Measurements from ENCODE around the gene ALPP. TPM values are rescaled to one million over a fixed set of nuclear protein-coding genes. Genes with fewer than 3 reads are reported as not detected.
"Not testable (repeated sequence)": the region's sequence is repeated elsewhere in the genome, so short reads cannot be mapped to it uniquely, and the experiment has no call there.

Gene ALPP
- total RNA-seq (2014; rRNA removed; shearing (Covaris generic)), result 0.45 TPM in 1 of 2 replicates, not detected in the other

- H3K36me3 ChIP-seq; H3K27me3 ChIP-seq (replicated peaks); H3K4me3 ChIP-seq; H3K27ac ChIP-seq; DNase-seq (ENCODE audit: low read depth in 1 of 2, low spot score in 2 of 2); H3K9me3 ChIP-seq (replicated peaks); H3K4me1 ChIP-seq (replicated peaks): not testable (repeated sequence)
Measured at GRCh38 chr2:232378735-232379151, at the start of gene ALPP. TSS of gene ALPP (plus strand) at chr2:232378751. CDS start at chr2:232378803, 52 bp downstream.

GRCh38 chr2:232329716-232330067, 48.9 kb upstream of the ALPP start:
- DNase-seq (ENCODE audit: low read depth in 1 of 2, low spot score in 2 of 2), result peak in 1 of 2 experiments; percentile 36
- Histone ChIP-seq H3K4me3 (no peak overlapping the region), H3K27me3 (replicated peaks) (no peaks in the 10 kb centered on the region)

GRCh38 chr2:232330068-232330999, 48.2 kb upstream of the ALPP start:
- no peak for DNase-seq (ENCODE audit: low read depth in 1 of 2, low spot score in 2 of 2)
- Histone ChIP-seq H3K27me3 (replicated peaks) (no peaks in the 10 kb centered on the region), H3K36me3 (no peaks in the 10 kb centered on the region), H3K9me3 (replicated peaks) (no peaks in the 10 kb centered on the region), H3K27ac (no peak overlapping the region), H3K4me3 (no peak overlapping the region), H3K4me1 (replicated peaks) (no peaks in the 10 kb centered on the region)

More at GRCh38 chr2:232329716-232330067, 48.9 kb upstream of the ALPP start:
- no peaks in the 10 kb centered on the region for H3K9me3 ChIP-seq (replicated peaks)
- no peaks in the 10 kb centered on the region for H3K4me1 ChIP-seq (replicated peaks)
- no peaks in the 10 kb centered on the region for H3K36me3 ChIP-seq
- H3K27ac ChIP-seq, result no peak overlapping the region

GRCh38 chr2:232331061-232331460, 47.5 kb upstream of the ALPP start:
- H3K27me3 ChIP-seq (replicated peaks); H3K4me3 ChIP-seq; DNase-seq (ENCODE audit: low read depth in 1 of 2, low spot score in 2 of 2); H3K27ac ChIP-seq; H3K36me3 ChIP-seq; H3K4me1 ChIP-seq (replicated peaks); H3K9me3 ChIP-seq (replicated peaks): not testable (repeated sequence)

DNA sequence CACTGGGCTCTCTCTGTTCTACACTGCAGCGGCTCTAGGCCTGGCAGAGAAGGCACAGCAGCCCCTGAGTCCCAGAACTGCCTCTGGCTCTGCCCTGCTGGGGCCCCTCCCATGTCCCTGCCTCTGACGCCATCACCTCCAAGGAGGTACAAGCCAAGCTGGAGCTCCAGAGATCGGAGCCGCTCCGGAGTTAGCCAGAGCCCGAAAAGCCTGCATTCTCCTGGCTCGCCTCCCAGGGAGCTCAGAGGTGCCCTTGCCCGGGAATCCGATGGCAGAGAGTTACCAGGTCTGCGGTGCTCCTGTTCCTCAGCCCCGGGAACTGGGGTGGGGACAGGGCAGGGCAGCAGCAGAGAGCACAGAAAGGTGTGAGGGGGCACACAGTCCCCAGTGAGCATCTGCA, 46.9 kb upstream of the ALPP start:
- not testable (repeated sequence) for H3K27me3 ChIP-seq (replicated peaks); DNase-seq (ENCODE audit: low read depth in 1 of 2, low spot score in 2 of 2); H3K9me3 ChIP-seq (replicated peaks); H3K27ac ChIP-seq; H3K4me3 ChIP-seq; H3K4me1 ChIP-seq (replicated peaks); H3K36me3 ChIP-seq

- not testable (repeated sequence) for DNase-seq (ENCODE audit: low read depth in 1 of 2, low spot score in 2 of 2)
Measured at GRCh38 chr2:232332244-232332939, 46.2 kb upstream of the ALPP start.

GRCh38 chr2:232332940-232333259, 45.7 kb upstream of the ALPP start:
- Histone ChIP-seq H3K9me3 (replicated peaks) (no peaks in the 10 kb centered on the region), H3K4me1 (replicated peaks) (no peaks in the 10 kb centered on the region), H3K36me3 (0 out of 2 replicates have a peak, but pooled peaks cover 4% of the 10 kb centered on the region), H3K4me3 (no peak overlapping the region), H3K27ac (no peak overlapping the region), H3K27me3 (replicated peaks) (no peaks in the 10 kb centered on the region)
- no peak for DNase-seq (ENCODE audit: low read depth in 1 of 2, low spot score in 2 of 2)

More at GRCh38 chr2:232332244-232332939, 46.2 kb upstream of the ALPP start:
- not testable (repeated sequence) for H3K4me3 ChIP-seq; H3K27ac ChIP-seq; H3K9me3 ChIP-seq (replicated peaks); H3K4me1 ChIP-seq (replicated peaks); H3K27me3 ChIP-seq (replicated peaks); H3K36me3 ChIP-seq

DNA sequence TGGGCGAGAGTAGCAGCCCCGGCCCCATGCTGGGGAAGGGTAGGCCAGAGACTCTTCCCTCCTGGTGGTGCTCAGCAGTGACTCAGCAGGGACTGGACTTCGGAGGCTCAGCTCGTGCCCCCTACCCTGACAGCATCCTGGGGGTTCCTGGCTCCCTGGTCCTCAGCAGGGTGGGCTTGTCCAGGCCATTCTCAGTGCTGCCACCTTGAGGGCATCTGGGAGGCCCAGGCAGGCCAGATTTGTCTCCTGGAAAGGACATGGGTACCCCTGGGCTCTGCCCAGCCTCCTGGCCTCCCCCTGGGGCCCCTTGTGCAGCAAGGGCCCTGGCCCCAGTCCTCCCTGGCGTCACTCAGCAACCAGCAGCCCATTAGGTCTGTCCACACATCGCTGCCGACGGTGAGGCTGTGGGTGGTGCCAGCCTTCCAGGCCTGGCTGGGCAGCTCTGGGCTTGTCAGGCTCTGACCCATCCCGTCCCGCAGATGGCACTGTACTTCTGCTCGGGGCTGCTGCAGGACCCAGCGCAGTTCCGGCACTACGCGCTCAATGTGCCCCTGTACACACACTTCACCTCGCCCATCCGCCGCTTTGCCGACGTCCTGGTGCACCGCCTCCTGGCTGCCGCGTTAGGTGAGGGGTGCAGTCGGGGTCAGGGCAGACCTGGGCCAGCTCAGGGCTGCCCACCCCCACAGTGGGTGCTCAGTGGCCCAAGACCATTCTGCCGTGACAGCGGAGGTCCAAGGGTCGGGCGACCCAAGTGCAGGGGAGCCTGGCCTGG, 45.0 kb upstream of the ALPP start:
- 0 out of 2 replicates have a peak, but pooled peaks cover 4% of the 10 kb centered on the region for H3K36me3 ChIP-seq
- peak in 1 of 2 experiments; percentile 47 for DNase-seq (ENCODE audit: low read depth in 1 of 2, low spot score in 2 of 2)
- no peaks in the 10 kb centered on the region for H3K27me3 ChIP-seq (replicated peaks)
- no peaks in the 10 kb centered on the region for H3K9me3 ChIP-seq (replicated peaks)
- no peak overlapping the region for H3K27ac ChIP-seq
- H3K4me1 ChIP-seq (replicated peaks), result no peaks in the 10 kb centered on the region
- H3K4me3 ChIP-seq, result no peak overlapping the region

DNA sequence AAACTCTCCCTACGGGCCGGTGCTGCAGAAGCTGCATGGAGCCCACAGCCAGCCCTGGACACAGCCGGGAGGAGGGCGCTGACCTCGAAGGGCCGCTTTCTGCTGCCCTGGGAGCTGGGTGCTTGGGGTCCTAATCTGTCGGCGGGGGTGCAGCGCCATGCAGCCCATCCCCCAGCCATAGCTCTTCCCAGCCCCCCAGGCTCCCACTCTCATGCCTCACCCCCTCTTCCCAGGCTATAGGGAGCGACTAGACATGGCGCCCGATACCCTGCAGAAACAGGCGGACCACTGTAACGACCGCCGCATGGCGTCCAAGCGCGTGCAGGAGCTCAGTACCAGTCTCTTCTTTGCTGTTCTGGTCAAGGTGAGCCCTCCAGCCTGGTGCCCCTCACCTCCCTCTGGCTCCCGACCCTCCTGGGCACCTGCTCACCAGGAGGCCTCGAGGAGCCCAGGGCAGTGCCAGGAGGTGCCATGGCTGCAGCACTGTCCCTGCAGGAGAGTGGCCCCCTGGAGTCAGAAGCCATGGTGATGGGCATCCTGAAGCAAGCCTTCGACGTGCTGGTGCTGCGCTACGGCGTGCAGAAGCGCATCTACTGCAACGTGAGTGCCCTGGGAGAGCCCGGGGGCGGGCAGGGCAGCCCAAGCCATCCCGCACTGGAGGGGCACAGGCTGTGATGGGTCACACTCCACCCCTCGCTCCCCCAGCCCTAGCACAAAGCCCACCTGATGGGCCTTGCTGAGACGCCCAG, 44.2 kb upstream of the ALPP start:
- not testable (repeated sequence) for H3K4me3 ChIP-seq; H3K27ac ChIP-seq; H3K36me3 ChIP-seq; H3K27me3 ChIP-seq (replicated peaks); H3K4me1 ChIP-seq (replicated peaks); H3K9me3 ChIP-seq (replicated peaks)
- peak in 1 of 2 experiments; percentile 38 for DNase-seq (ENCODE audit: low read depth in 1 of 2, low spot score in 2 of 2)

DNA sequence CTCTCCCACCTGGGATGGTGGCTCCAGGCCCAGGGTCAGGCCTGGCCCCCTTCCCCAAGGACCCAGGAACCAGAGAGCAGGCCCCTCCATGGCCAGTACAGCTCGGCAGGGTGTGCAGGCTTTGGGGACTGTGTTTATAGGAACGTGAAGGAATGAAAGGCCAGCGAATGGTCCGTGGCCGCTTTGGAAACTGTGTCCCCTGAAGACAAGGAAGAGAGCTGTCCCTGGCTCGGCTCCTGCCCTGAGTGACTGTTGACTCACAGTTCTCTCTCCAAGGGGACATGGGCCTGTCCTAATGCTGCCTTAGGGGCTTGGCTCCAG, 43.7 kb upstream of the ALPP start:
- not testable (repeated sequence) for H3K27me3 ChIP-seq (replicated peaks); DNase-seq (ENCODE audit: low read depth in 1 of 2, low spot score in 2 of 2); H3K4me3 ChIP-seq; H3K27ac ChIP-seq; H3K9me3 ChIP-seq (replicated peaks); H3K36me3 ChIP-seq; H3K4me1 ChIP-seq (replicated peaks)

DNA sequence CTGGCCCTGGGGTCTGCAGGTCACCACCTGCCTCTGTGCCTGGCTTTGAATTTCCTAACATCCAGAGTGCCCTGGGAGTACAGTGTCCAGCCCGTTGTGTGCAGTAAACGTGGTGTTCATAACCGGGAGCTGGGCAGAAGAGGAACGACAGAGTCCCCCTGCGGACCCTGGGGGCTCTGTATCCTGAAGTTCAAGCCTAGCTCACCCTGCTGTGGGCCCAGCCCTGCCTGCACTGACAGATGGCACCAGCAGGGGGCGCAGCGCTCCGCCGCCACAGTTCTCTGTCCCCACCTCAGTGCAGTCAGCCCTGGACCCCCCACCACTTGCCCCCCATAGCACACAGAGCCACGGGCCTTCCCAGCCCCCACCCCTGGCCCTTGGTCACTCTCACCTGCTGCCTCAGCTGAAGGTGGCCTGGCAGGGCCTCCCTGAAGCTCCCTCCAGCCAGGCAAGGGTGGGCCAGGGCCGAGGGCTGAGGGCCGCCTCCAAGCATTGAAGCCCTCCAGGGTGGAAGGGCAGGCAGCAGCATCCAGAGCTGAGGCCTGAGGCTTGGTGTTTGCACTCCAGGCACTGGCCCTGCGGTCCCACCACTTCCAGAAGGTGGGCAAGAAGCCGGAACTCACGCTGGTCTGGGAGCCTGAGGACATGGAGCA, 43.2 kb upstream of the ALPP start:
- not testable (repeated sequence) for H3K27me3 ChIP-seq (replicated peaks); H3K4me3 ChIP-seq; H3K36me3 ChIP-seq; H3K4me1 ChIP-seq (replicated peaks); H3K27ac ChIP-seq; H3K9me3 ChIP-seq (replicated peaks)
- DNase-seq (ENCODE audit: low read depth in 1 of 2, low spot score in 2 of 2), result peak in 1 of 2 experiments; percentile 39

- no peak overlapping the region for H3K4me3 ChIP-seq
- DNase-seq (ENCODE audit: low read depth in 1 of 2, low spot score in 2 of 2), result no peak
Measured at GRCh38 chr2:232335859-232336215, 42.7 kb upstream of the ALPP start.

DNA sequence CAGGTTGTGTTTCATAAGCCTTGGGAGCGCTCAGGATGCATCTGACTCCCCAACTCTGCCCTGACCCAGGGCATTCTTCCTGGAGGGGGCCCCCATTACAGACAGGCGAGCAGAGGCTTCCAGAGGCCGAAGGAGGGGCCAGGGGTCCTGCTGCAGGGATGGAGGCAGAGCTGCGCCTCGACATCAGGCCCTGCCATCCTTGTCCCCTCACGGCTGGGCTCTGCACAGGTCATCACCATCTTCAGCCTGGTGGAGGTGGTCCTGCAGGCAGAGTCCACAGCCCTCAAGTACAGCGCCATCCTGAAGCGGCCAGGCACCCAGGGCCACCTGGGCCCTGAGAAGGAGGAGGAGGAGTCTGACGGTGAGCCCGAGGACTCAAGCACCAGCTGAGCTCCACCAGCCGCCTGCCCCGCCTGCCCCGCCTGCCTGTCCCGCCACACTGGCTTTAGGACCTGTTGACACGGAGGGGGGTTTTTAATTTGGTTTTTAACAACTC, 42.3 kb upstream of the ALPP start:
- no peak overlapping the region for H3K4me3 ChIP-seq
- no peaks in the 10 kb centered on the region for H3K9me3 ChIP-seq (replicated peaks)
- no peaks in the 10 kb centered on the region for H3K4me1 ChIP-seq (replicated peaks)
- peak in 1 of 2 experiments; percentile 36 for DNase-seq (ENCODE audit: low read depth in 1 of 2, low spot score in 2 of 2)
- no peaks in the 10 kb centered on the region for H3K27me3 ChIP-seq (replicated peaks)
- no peak overlapping the region for H3K27ac ChIP-seq
- H3K36me3 ChIP-seq, result 0 out of 2 replicates have a peak, but pooled peaks cover 4% of the 10 kb centered on the region

More at GRCh38 chr2:232335859-232336215, 42.7 kb upstream of the ALPP start:
- H3K27ac ChIP-seq, result no peak overlapping the region
- 0 out of 2 replicates have a peak, but pooled peaks cover 4% of the 10 kb centered on the region for H3K36me3 ChIP-seq
- no peaks in the 10 kb centered on the region for H3K4me1 ChIP-seq (replicated peaks)
- H3K27me3 ChIP-seq (replicated peaks), result no peaks in the 10 kb centered on the region
- no peaks in the 10 kb centered on the region for H3K9me3 ChIP-seq (replicated peaks)
